ENCODE data around the gene RARA. TPM values are rescaled to one million over a fixed set of nuclear protein-coding genes. Genes with fewer than 3 reads are reported as not detected.

Gene RARA
- total and polyA plus RNA-seq, 12 donors: 11.2 to 34.0 (median 18.9) TPM

- Histone ChIP-seq H3K4me1 (peaks cover 0 to 14% (median 0%) of the 10 kb centered on the region in 9 donors), H3K27me3 (no peaks in the 10 kb centered on the region), H3K4me3 (no peak overlapping the region), H3K9me3 (no peaks in the 10 kb centered on the region), H3K36me3 (peaks cover 0 to 98% (median 51%) of the 10 kb centered on the region in 9 donors), H3K27ac (no peak overlapping the region)
- 85 to 92% methylated on average over 1 of the region's 1 CpG for WGBS, 2 donors
- intact Hi-C loops (cut with DNase I): no loop called here
- DNase-seq (no peak), ATAC-seq (no peak)
- no peak for TF ChIP-seq CTCF (IDR thresholded peaks at IDR 0.05)
These were observed 30.6 kb upstream of the RARA start for GRCh38 chr17:40278414-40278813.

- intact Hi-C loops (cut with DNase I): no loop called here
- no peak overlapping the region for H3K27ac ChIP-seq
- no peak overlapping the region for H3K4me3 ChIP-seq
- no peaks in the 10 kb centered on the region for H3K9me3 ChIP-seq
- TF ChIP-seq CTCF (IDR thresholded peaks at IDR 0.05): no peak
- peaks cover 0 to 89% (median 44%) of the 10 kb centered on the region in 9 donors for H3K36me3 ChIP-seq
- ATAC-seq (no peak), DNase-seq (no peak)
- H3K4me1 ChIP-seq: peaks cover 0 to 24% (median 7%) of the 10 kb centered on the region in 9 donors
- H3K27me3 ChIP-seq: no peaks in the 10 kb centered on the region
- 92 to 96% methylated on average over 4 of the region's 4 CpGs for WGBS, 2 donors
These were observed 29.6 kb upstream of the RARA start for GRCh38 chr17:40279402-40279801.

- intact Hi-C loops (cut with DNase I): loop anchor here in 3 of 10 donors (10.0 kb wide), 3 partner anchors 77 to 267 kb away; partner anchors contain the start of gene CSF3 (in 1 of the 3)
These were observed 27.3 kb upstream of the RARA start for GRCh38 chr17:40281663-40282062.

GRCh38 chr17:40283662-40284061 is 25.3 kb upstream of the RARA start:
- WGBS, 2 donors: 56 to 80% methylated on average over 2 of the region's 2 CpGs
- H3K4me1 ChIP-seq: peaks cover 0 to 37% (median 24%) of the 10 kb centered on the region in 9 donors
- intact Hi-C loops (cut with DNase I): loop anchor here in 3 of 10 donors (10.0 kb wide), 3 partner anchors 79 to 269 kb away; partner anchors contain the start of gene CSF3 (in 1 of the 3)
- H3K27ac ChIP-seq: peak overlapping the region in 8 of 10 donors; percentile 25 to 84 (median 62)
- TF ChIP-seq CTCF (IDR thresholded peaks at IDR 0.05): no peak
- no peaks in the 10 kb centered on the region for H3K27me3 ChIP-seq
- no peak overlapping the region for H3K4me3 ChIP-seq
- DNase-seq: no peak
- peaks cover 0 to 46% (median 15%) of the 10 kb centered on the region in 9 donors for H3K36me3 ChIP-seq
- no peaks in the 10 kb centered on the region for H3K9me3 ChIP-seq
- ATAC-seq: no peak

More at GRCh38 chr17:40281663-40282062, 27.3 kb upstream of the RARA start:
- peaks cover 0 to 66% (median 34%) of the 10 kb centered on the region in 9 donors for H3K36me3 ChIP-seq
- H3K4me1 ChIP-seq: peaks cover 0 to 24% (median 13%) of the 10 kb centered on the region in 9 donors
- H3K4me3 ChIP-seq: no peak overlapping the region
- no peaks in the 10 kb centered on the region for H3K9me3 ChIP-seq
- no peaks in the 10 kb centered on the region for H3K27me3 ChIP-seq
- 80 to 83% methylated on average over 2 of the region's 2 CpGs for WGBS, 2 donors
- DNase-seq (no peak), ATAC-seq (no peak)
- no peak overlapping the region for H3K27ac ChIP-seq
- no peak for TF ChIP-seq CTCF (IDR thresholded peaks at IDR 0.05)
